Panc1 (cell line): ENCODE data around the gene DAG1. TPM values are rescaled to one million over a fixed set of nuclear protein-coding genes. Genes with fewer than 3 reads are reported as not detected.

Experiments used
- ATAC-seq: fragments of 200-7000 bp; cut with Tn5 transposase; 2 replicates; pipeline ENCODE4 v1.9.1; 2020; ENCODE audit warnings: mild to moderate bottlenecking, moderate library complexity
- BruUV-seq: library from RNA; stranded (reverse); fragments of 400-500 nt; replicated peaks from 2 replicates; lab custom pipeline; 2021; lab: Mats Ljungman, UMichigan
- CTCF ChIA-PET: fragments of 300-600 bp; sonication (Branson Sonifier 250); formaldehyde crosslinking; loops from one replicate; lab custom pipeline; 2022; ENCODE audit warnings: antibody characterized with exemption; lab: Charles Lee
- POLR2A ChIA-PET: fragments of 300-600 bp; sonication (Branson Sonifier 250); formaldehyde crosslinking; loops from one replicate; lab custom pipeline; 2022; ENCODE audit warnings: antibody characterized with exemption; lab: Charles Lee
- DNase-seq: peaks from one replicate; pipeline ENCODE4 v3.0.0-alpha.2; 2010; ENCODE audit warnings: low read depth, low spot score
- H3K27ac ChIP-seq: 2 replicates; pipeline ENCODE4 v1.5.1; 2011; ENCODE audit warnings: mild to moderate bottlenecking, low read length, inconsistent platforms
- H3K27me3 ChIP-seq: fragments of 200-500 bp; sonication (Bioruptor generic); 2 replicates; pipeline ENCODE4 v1.6.0; 2014; ENCODE audit warnings: low read length, inconsistent platforms; ENCODE audit not compliant: control insufficient read depth, insufficient read depth
- H3K36me3 ChIP-seq: fragments of 200-500 bp; sonication (Bioruptor generic); 2 replicates; pipeline ENCODE4 v1.5.1; 2014; ENCODE audit warnings: inconsistent platforms, mild to moderate bottlenecking, low read length, moderate library complexity; ENCODE audit not compliant: control insufficient read depth, insufficient read depth
- H3K4me1 ChIP-seq: 2 replicates; pipeline ENCODE4 v1.5.1; 2011; ENCODE audit warnings: inconsistent platforms, mild to moderate bottlenecking, low read length, moderate library complexity; ENCODE audit not compliant: control insufficient read depth, insufficient read depth
- H3K4me3 ChIP-seq, 2 experiments: 2 replicates each; pipeline ENCODE4 v1.5.1; 2011 to 2012; ENCODE audit warnings: low read depth in 2 of 2, low read length in 2 of 2, mild to moderate bottlenecking in 2 of 2, inconsistent platforms in 1 of 2, moderate library complexity in 1 of 2
- H3K9me3 ChIP-seq: fragments of 200-500 bp; sonication (Bioruptor generic); 2 replicates; pipeline ENCODE4 v1.5.1; 2014; ENCODE audit warnings: low read depth, mild to moderate bottlenecking, inconsistent platforms, low read length, moderate library complexity; ENCODE audit not compliant: control insufficient read depth, insufficient read depth
- CTCF ChIP-seq: fragments of 450-650 bp; IDR thresholded peaks from 2 replicates; pipeline ENCODE4 v1.5.1; 2017; ENCODE audit warnings: mild to moderate bottlenecking
- POLR2AphosphoS5 ChIP-seq: IDR thresholded peaks from 2 replicates; pipeline ENCODE4 v1.6.1; 2012; ENCODE audit warnings: mild to moderate bottlenecking, low read depth, low read length, moderate library complexity
- REST ChIP-seq, 2 experiments: IDR thresholded peaks; 2 replicates each; pipeline ENCODE4 v1.6.1; 2011 to 2012; ENCODE audit warnings: low read depth in 2 of 2, control low read depth in 1 of 2, low read length in 1 of 2, mild to moderate bottlenecking in 1 of 2, moderate library complexity in 1 of 2; ENCODE audit not compliant: insufficient read depth in 1 of 2
- SIN3A ChIP-seq: IDR thresholded peaks from 2 replicates; pipeline ENCODE4 v1.6.1; 2012; ENCODE audit warnings: low read depth, mild to moderate bottlenecking, low read length, moderate library complexity, borderline replicate concordance; ENCODE audit not compliant: insufficient read depth
- TCF7L2 ChIP-seq: IDR thresholded peaks from 2 replicates; pipeline ENCODE4 v1.6.1; 2011; ENCODE audit warnings: mild to moderate bottlenecking, low read depth, low read length, inconsistent platforms
- in situ Hi-C: cut with HindIII; loops from 2 replicates; pipeline ENCODE4 v1.10.0; 2016; ENCODE audit warnings: low sequenced_read_pairs, low pct_unique_long_range_greater_than_20kb
- intact Hi-C: fragments of 100-400 bp; cut with micrococcal nuclease; formaldehyde crosslinking; loops from one replicate; pipeline ENCODE4 v1.10.0; 2022; ENCODE audit not compliant: unreplicated experiment
- total RNA-seq: library from RNA; stranded (reverse); gene quantifications from one replicate; pipeline ENCODE4 v1.2.1, GENCODE V29; 2021; ENCODE audit not compliant: unreplicated experiment

DAG1 gene
- total RNA-seq, 1 experiment from 2014 or later, result 160 TPM

GRCh38 chr3:49531715-49532114, 61.6 kb downstream of the DAG1 start:
- no peaks in the 10 kb centered on the region; the same call in 1 of the 2 replicates for H3K4me1 ChIP-seq
- ATAC-seq, result no peak
- H3K27ac ChIP-seq, result no peak overlapping the region
- no peaks in the 10 kb centered on the region for H3K27me3 ChIP-seq
- intact Hi-C loops, result no loop called here
- POLR2A ChIA-PET, result no interaction called here
- no peak overlapping the region for H3K4me3 ChIP-seq
- H3K36me3 ChIP-seq, result no peaks in the 10 kb centered on the region
- in situ Hi-C loops, result no loop called here
- TF ChIP-seq TCF7L2 (no peak), REST (IDR thresholded peaks at IDR 0.05; ENCODE audit: insufficient read depth in 1 of 2, low read depth in 2 of 2, low read length in 1 of 2) (no peak), POLR2AphosphoS5 (no peak), SIN3A (no peak), CTCF (no peak)
- BruUV-seq, result no TSS peak
- DNase-seq, result no peak
- CTCF ChIA-PET, result no interaction called here
- H3K9me3 ChIP-seq, result no peaks in the 10 kb centered on the region

GRCh38 chr3:49533031-49533430, 63.0 kb downstream of the DAG1 start:
- Histone ChIP-seq H3K36me3 (no peaks in the 10 kb centered on the region), H3K27ac (no peak overlapping the region), H3K9me3 (no peaks in the 10 kb centered on the region), H3K4me3 (no peak overlapping the region), H3K4me1 (no peaks in the 10 kb centered on the region; the same call in 1 of the 2 replicates), H3K27me3 (no peaks in the 10 kb centered on the region)
- BruUV-seq, result no TSS peak
- no peak for DNase-seq
- ChIA-PET POLR2A (no interaction called here), CTCF (no interaction called here)
- intact Hi-C loops, result no loop called here
- TF ChIP-seq TCF7L2, result no peak
- no peak for TF ChIP-seq REST (IDR thresholded peaks at IDR 0.05; ENCODE audit: insufficient read depth in 1 of 2, low read depth in 2 of 2, low read length in 1 of 2)
- TF ChIP-seq CTCF, result no peak
- no peak for TF ChIP-seq POLR2AphosphoS5
- TF ChIP-seq SIN3A, result no peak
- in situ Hi-C loops, result no loop called here
- no peak for ATAC-seq
